Activated T-helper 17 cell treated with anti-CD3 and anti-CD28 coated beads, Interleukin-2, amount 50 U/mL, for 72 hours (primary cell): ENCODE results near the gene SLC2A11. TPM values are rescaled to one million over a fixed set of nuclear protein-coding genes. Genes with fewer than 3 reads are reported as not detected.

Experiments used
- total RNA-seq, 2 donors: library from RNA; stranded (reverse); gene quantifications; one replicate each; pipeline ENCODE4 v1.2.3, GENCODE V29; 2022

SLC2A11 gene
- total RNA-seq, 2 donors from 2014 or later = 3.8 to 5.9 TPM

Other genes with a start within 250 kb of the SLC2A11 start
- gene DRICH1, start 225.6 kb upstream of the SLC2A11 start, total RNA-seq = under 1 TPM in 1 of 2 donors, not detected in 1; 0.40 TPM
- gene RGL4, start 166.9 kb upstream of the SLC2A11 start, total RNA-seq = 10 to 100 TPM in 1 of 2 donors, 1 to 10 TPM in 1; 4.1 to 10.4 TPM
- gene ZNF70, start 106.8 kb upstream of the SLC2A11 start, total RNA-seq = 1 to 10 TPM in 1 of 2 donors, under 1 TPM in 1; 0.82 to 1.1 TPM
- gene VPREB3, start 103.5 kb upstream of the SLC2A11 start, total RNA-seq = not detected
- gene C22orf15, start 94.9 kb upstream of the SLC2A11 start, total RNA-seq = not detected
- gene CHCHD10, start 89.9 kb upstream of the SLC2A11 start, total RNA-seq = 100 to 1,000 TPM in 1 of 2 donors, 10 to 100 TPM in 1; 49.6 to 104 TPM
- gene MMP11, start 85.0 kb upstream of the SLC2A11 start, total RNA-seq = under 1 TPM; 0.45 to 0.50 TPM
- gene SMARCB1, start 70.9 kb upstream of the SLC2A11 start, total RNA-seq = 10 to 100 TPM; 51.4 to 70.1 TPM
- 1 to 10 TPM; 5.0 to 9.3 TPM for gene DERL3, start 18.9 kb upstream of the SLC2A11 start, total RNA-seq
- gene MIF, start 36.5 kb downstream of the SLC2A11 start, total RNA-seq = 1,000 to 10,000 TPM; 1,250 to 1,556 TPM
- gene GSTT2B, start 103.3 kb downstream of the SLC2A11 start, total RNA-seq = under 1 TPM; 0.37 to 0.41 TPM
- 1 to 10 TPM; 2.8 to 4.9 TPM for gene DDTL, start 109.0 kb downstream of the SLC2A11 start, total RNA-seq
- 100 to 1,000 TPM; 117 to 122 TPM for gene DDT, start 116.6 kb downstream of the SLC2A11 start, total RNA-seq
- under 1 TPM in 1 of 2 donors, not detected in 1; 0.29 TPM for gene GSTT2, start 122.3 kb downstream of the SLC2A11 start, total RNA-seq
- not detected for gene GSTT4, start 147.6 kb downstream of the SLC2A11 start, total RNA-seq
- 10 to 100 TPM; 98.0 to 99.4 TPM for gene CABIN1, start 153.4 kb downstream of the SLC2A11 start, total RNA-seq